ENCODE results near the gene HSD3B7.

The HSD3B7 gene

GRCh38 chr16:30961384-30961783 lies 23.6 kb upstream of the HSD3B7 start:
- no peak for TF ChIP-seq CTCF (IDR thresholded peaks at IDR 0.05; ENCODE audit: insufficient read depth, low read length, poor library complexity, severe bottlenecking)
- no peak for DNase-seq (ENCODE audit: extremely low read depth, insufficient read length)
- Histone ChIP-seq H3K36me3 (ENCODE audit: control insufficient read depth, insufficient read depth, low read length) (peaks cover 27% of the 10 kb centered on the region), H3K27me3 (replicated peaks; ENCODE audit: control insufficient read depth, insufficient read depth, low read length) (no peaks in the 10 kb centered on the region), H3K4me3 (replicated peaks; ENCODE audit: low read depth, low read length) (no peak overlapping the region)

GRCh38 chr16:30963925-30964511 lies 21.0 kb upstream of the HSD3B7 start:
- H3K4me3 ChIP-seq (replicated peaks; ENCODE audit: low read depth, low read length) = no peak overlapping the region
- peaks cover 40% of the 10 kb centered on the region for H3K36me3 ChIP-seq (ENCODE audit: control insufficient read depth, insufficient read depth, low read length)
- TF ChIP-seq CTCF (IDR thresholded peaks at IDR 0.05; ENCODE audit: insufficient read depth, low read length, poor library complexity, severe bottlenecking) = no peak
- no peak for DNase-seq (ENCODE audit: extremely low read depth, insufficient read length)
- H3K27me3 ChIP-seq (replicated peaks; ENCODE audit: control insufficient read depth, insufficient read depth, low read length) = no peaks in the 10 kb centered on the region

GRCh38 chr16:30964574-30965226 lies 20.3 kb upstream of the HSD3B7 start:
- TF ChIP-seq CTCF (IDR thresholded peaks at IDR 0.05; ENCODE audit: insufficient read depth, low read length, poor library complexity, severe bottlenecking) = no peak
- no peak overlapping the region for H3K4me3 ChIP-seq (replicated peaks; ENCODE audit: low read depth, low read length)
- H3K36me3 ChIP-seq (ENCODE audit: control insufficient read depth, insufficient read depth, low read length) = peaks cover 42% of the 10 kb centered on the region
- no peak for DNase-seq (ENCODE audit: extremely low read depth, insufficient read length)
- H3K27me3 ChIP-seq (replicated peaks; ENCODE audit: control insufficient read depth, insufficient read depth, low read length) = no peaks in the 10 kb centered on the region

GRCh38 chr16:30965436-30965835 lies 19.6 kb upstream of the HSD3B7 start:
- H3K4me3 ChIP-seq (replicated peaks; ENCODE audit: low read depth, low read length) = no peak overlapping the region
- no peaks in the 10 kb centered on the region for H3K27me3 ChIP-seq (replicated peaks; ENCODE audit: control insufficient read depth, insufficient read depth, low read length)
- peaks cover 38% of the 10 kb centered on the region for H3K36me3 ChIP-seq (ENCODE audit: control insufficient read depth, insufficient read depth, low read length)
- TF ChIP-seq CTCF (IDR thresholded peaks at IDR 0.05; ENCODE audit: insufficient read depth, low read length, poor library complexity, severe bottlenecking) = no peak
- no peak for DNase-seq (ENCODE audit: extremely low read depth, insufficient read length)

GRCh38 chr16:30966033-30966619 lies 18.9 kb upstream of the HSD3B7 start:
- no peak for TF ChIP-seq CTCF (IDR thresholded peaks at IDR 0.05; ENCODE audit: insufficient read depth, low read length, poor library complexity, severe bottlenecking)

More at GRCh38 chr16:30966033-30966619, 18.9 kb upstream of the HSD3B7 start:
- Histone ChIP-seq H3K27me3 (replicated peaks; ENCODE audit: control insufficient read depth, insufficient read depth, low read length) (no peaks in the 10 kb centered on the region), H3K36me3 (ENCODE audit: control insufficient read depth, insufficient read depth, low read length) (peaks cover 42% of the 10 kb centered on the region), H3K4me3 (replicated peaks; ENCODE audit: low read depth, low read length) (no peak overlapping the region)
- no peak for DNase-seq (ENCODE audit: extremely low read depth, insufficient read length)
